HEK293 (cell line): ENCODE measurements around the gene SLIT1.

Experiments
- CTCF ChIA-PET: fragments of 350-600 bp; formaldehyde crosslinking; extraction: SDS; loops from one replicate; lab custom pipeline; 2021; ENCODE audit warnings: antibody characterized with exemption; lab: Yijun Ruan, JAX
- POLR2A ChIA-PET: fragments of 300-600 bp; formaldehyde crosslinking; extraction: SDS; loops from one replicate; lab custom pipeline; 2020; ENCODE audit warnings: antibody characterized with exemption, inconsistent platforms; lab: Yijun Ruan, JAX
- H3K27ac ChIP-seq: fragments of 200-500 bp; sonication (Bioruptor generic); 2 replicates; pipeline ENCODE4 v1.5.1; 2014; ENCODE audit warnings: low read depth, low read length, control low read depth, inconsistent platforms; ENCODE audit errors: extremely low read depth
- H3K36me3 ChIP-seq, 2 experiments: fragments of 200-500 bp in 1 of 2; sonication (Bioruptor generic) in 1 of 2; 1 replicate in 1 of 2; 2 replicates in 1 of 2; pipeline ENCODE4 v1.5.1; 2014 to 2017; ENCODE audit warnings: inconsistent platforms in 2 of 2, low read length in 2 of 2; ENCODE audit not compliant: control insufficient read depth in 2 of 2, insufficient read depth in 1 of 2
- H3K4me1 ChIP-seq: fragments of 200-500 bp; sonication (Bioruptor generic); 2 replicates; pipeline ENCODE4 v1.5.1; 2014; ENCODE audit warnings: mild to moderate bottlenecking, low read length, inconsistent platforms; ENCODE audit not compliant: control insufficient read depth, insufficient read depth
- H3K4me3 ChIP-seq: 2 replicates; pipeline ENCODE4 v1.5.1; 2011; ENCODE audit warnings: low read depth, mild to moderate bottlenecking, control low read depth, low read length, moderate library complexity
- H3K9me3 ChIP-seq: fragments of 200-500 bp; sonication (Bioruptor generic); 2 replicates; pipeline ENCODE4 v1.5.1; 2014; ENCODE audit warnings: low read depth, low read length, inconsistent platforms; ENCODE audit not compliant: control insufficient read depth, insufficient read depth
- HOXC10 ChIP-seq: sonication (generic); formaldehyde crosslinking; IDR thresholded peaks from 2 replicates; pipeline ENCODE4 v1.8.1; 2023; ENCODE audit warnings: mild to moderate bottlenecking, missing genetic modification reagents
- PATZ1 ChIP-seq: fragments of 450-650 bp; formaldehyde crosslinking; IDR thresholded peaks from 2 replicates; pipeline ENCODE4 v1.5.1; 2016; ENCODE audit warnings: missing biosample characterization, missing genetic modification characterization
- PRDM2 ChIP-seq: fragments of 450-650 bp; formaldehyde crosslinking; IDR thresholded peaks from 2 replicates; pipeline ENCODE4 v1.5.1; 2016; ENCODE audit warnings: missing biosample characterization, missing genetic modification characterization, borderline replicate concordance
- ZEB2 ChIP-seq: fragments of 450-650 bp; formaldehyde crosslinking; IDR thresholded peaks from 2 replicates; pipeline ENCODE4 v1.5.1; 2016; ENCODE audit warnings: missing biosample characterization, missing genetic modification characterization
- ZFP69B ChIP-seq: fragments of 450-650 bp; formaldehyde crosslinking; IDR thresholded peaks from 2 replicates; pipeline ENCODE4 v1.5.1; 2016; ENCODE audit warnings: missing biosample characterization, missing genetic modification characterization
- ZNF292 ChIP-seq: fragments of 450-650 bp; formaldehyde crosslinking; IDR thresholded peaks from 2 replicates; pipeline ENCODE4 v1.5.1; 2016; ENCODE audit warnings: low read depth, missing biosample characterization, missing genetic modification characterization, borderline replicate concordance
- ZNF426 ChIP-seq: fragments of 450-650 bp; formaldehyde crosslinking; IDR thresholded peaks from 2 replicates; pipeline ENCODE4 v1.5.1; 2017; ENCODE audit warnings: missing biosample characterization, missing genetic modification characterization, mild to moderate bottlenecking, inconsistent platforms, moderate library complexity
- ZNF560 ChIP-seq: fragments of 450-650 bp; formaldehyde crosslinking; IDR thresholded peaks from 2 replicates; pipeline ENCODE4 v1.5.1; 2017; ENCODE audit warnings: missing biosample characterization, missing genetic modification characterization, borderline replicate concordance
- ZNF629 ChIP-seq: fragments of 450-650 bp; formaldehyde crosslinking; IDR thresholded peaks from 2 replicates; pipeline ENCODE4 v1.5.1; 2017; ENCODE audit warnings: missing biosample characterization, missing genetic modification characterization
- ZNF677 ChIP-seq: fragments of 450-650 bp; IDR thresholded peaks from 2 replicates; pipeline ENCODE4 v1.5.0; 2018; ENCODE audit warnings: missing biosample characterization, mild to moderate bottlenecking, missing genetic modification characterization, moderate library complexity
- ZNF701 ChIP-seq: fragments of 450-650 bp; formaldehyde crosslinking; IDR thresholded peaks from 2 replicates; pipeline ENCODE4 v1.5.1; 2016; ENCODE audit warnings: missing biosample characterization, missing genetic modification characterization
- ZNF776 ChIP-seq: fragments of 450-650 bp; formaldehyde crosslinking; IDR thresholded peaks from 2 replicates; pipeline ENCODE4 v1.5.0; 2017; ENCODE audit warnings: missing biosample characterization, missing genetic modification characterization, borderline replicate concordance
- ZNF830 ChIP-seq: fragments of 450-650 bp; IDR thresholded peaks from 2 replicates; pipeline ENCODE4 v1.5.0; 2018; ENCODE audit warnings: missing biosample characterization, missing genetic modification characterization, low read depth, mild to moderate bottlenecking, moderate library complexity
- ZSCAN16 ChIP-seq: fragments of 450-650 bp; formaldehyde crosslinking; IDR thresholded peaks from 2 replicates; pipeline ENCODE4 v1.5.1; 2016; ENCODE audit warnings: missing biosample characterization, missing genetic modification characterization
- ZSCAN23 ChIP-seq: fragments of 450-650 bp; formaldehyde crosslinking; IDR thresholded peaks from 2 replicates; pipeline ENCODE4 v1.5.1; 2016; ENCODE audit warnings: missing biosample characterization, missing genetic modification characterization
- TF ChIP-seq, protein P1 (sequence below): fragments of 450-650 bp; formaldehyde crosslinking; IDR thresholded peaks from 2 replicates; pipeline ENCODE4 v1.5.1; 2017; ENCODE audit warnings: missing biosample characterization, missing genetic modification characterization
- TF ChIP-seq, protein P2 (sequence below): fragments of 450-650 bp; formaldehyde crosslinking; IDR thresholded peaks from 2 replicates; pipeline ENCODE4 v1.5.1; 2016; ENCODE audit warnings: missing biosample characterization, missing genetic modification characterization
- TF ChIP-seq, protein P3 (sequence below): fragments of 450-650 bp; formaldehyde crosslinking; IDR thresholded peaks from 2 replicates; pipeline ENCODE4 v1.5.1; 2017; ENCODE audit warnings: missing biosample characterization, mild to moderate bottlenecking, missing genetic modification characterization, moderate library complexity
- TF ChIP-seq, protein P4 (sequence below): fragments of 450-650 bp; formaldehyde crosslinking; IDR thresholded peaks from 2 replicates; pipeline ENCODE4 v1.5.1; 2016; ENCODE audit warnings: missing biosample characterization, missing genetic modification characterization, low read depth

Gene SLIT1

DNA sequence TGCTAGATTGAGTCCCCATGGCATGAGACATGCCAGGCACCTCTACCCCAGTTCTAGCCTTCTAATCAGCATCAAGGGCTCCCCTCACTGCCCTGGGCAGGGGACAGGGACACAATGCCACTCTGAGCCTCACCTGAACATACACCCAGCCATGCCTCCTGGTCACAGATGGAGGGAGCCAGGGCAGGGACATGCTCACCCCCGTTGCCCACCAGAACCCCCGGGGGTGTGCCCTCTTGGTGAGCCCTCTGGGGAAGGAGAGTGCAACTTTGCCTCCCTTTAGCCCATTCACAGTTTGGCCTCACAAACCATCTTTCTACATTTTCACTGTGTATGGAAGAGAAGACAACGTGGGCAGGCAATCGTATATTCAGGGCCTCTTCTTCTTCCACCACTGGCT is 186.4 kb downstream of the SLIT1 start (continued):
- TF ChIP-seq, protein P1, sequence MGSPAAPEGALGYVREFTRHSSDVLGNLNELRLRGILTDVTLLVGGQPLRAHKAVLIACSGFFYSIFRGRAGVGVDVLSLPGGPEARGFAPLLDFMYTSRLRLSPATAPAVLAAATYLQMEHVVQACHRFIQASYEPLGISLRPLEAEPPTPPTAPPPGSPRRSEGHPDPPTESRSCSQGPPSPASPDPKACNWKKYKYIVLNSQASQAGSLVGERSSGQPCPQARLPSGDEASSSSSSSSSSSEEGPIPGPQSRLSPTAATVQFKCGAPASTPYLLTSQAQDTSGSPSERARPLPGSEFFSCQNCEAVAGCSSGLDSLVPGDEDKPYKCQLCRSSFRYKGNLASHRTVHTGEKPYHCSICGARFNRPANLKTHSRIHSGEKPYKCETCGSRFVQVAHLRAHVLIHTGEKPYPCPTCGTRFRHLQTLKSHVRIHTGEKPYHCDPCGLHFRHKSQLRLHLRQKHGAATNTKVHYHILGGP = no peak
- no peak for TF ChIP-seq ZNF292 (tag by site-specific recombination)
- no peak for TF ChIP-seq ZNF426 (tag by site-specific recombination)
- no peak for TF ChIP-seq ZNF701 (tag by site-specific recombination)
- no peak for TF ChIP-seq PRDM2 (tag by site-specific recombination)
- TF ChIP-seq, protein P2, sequence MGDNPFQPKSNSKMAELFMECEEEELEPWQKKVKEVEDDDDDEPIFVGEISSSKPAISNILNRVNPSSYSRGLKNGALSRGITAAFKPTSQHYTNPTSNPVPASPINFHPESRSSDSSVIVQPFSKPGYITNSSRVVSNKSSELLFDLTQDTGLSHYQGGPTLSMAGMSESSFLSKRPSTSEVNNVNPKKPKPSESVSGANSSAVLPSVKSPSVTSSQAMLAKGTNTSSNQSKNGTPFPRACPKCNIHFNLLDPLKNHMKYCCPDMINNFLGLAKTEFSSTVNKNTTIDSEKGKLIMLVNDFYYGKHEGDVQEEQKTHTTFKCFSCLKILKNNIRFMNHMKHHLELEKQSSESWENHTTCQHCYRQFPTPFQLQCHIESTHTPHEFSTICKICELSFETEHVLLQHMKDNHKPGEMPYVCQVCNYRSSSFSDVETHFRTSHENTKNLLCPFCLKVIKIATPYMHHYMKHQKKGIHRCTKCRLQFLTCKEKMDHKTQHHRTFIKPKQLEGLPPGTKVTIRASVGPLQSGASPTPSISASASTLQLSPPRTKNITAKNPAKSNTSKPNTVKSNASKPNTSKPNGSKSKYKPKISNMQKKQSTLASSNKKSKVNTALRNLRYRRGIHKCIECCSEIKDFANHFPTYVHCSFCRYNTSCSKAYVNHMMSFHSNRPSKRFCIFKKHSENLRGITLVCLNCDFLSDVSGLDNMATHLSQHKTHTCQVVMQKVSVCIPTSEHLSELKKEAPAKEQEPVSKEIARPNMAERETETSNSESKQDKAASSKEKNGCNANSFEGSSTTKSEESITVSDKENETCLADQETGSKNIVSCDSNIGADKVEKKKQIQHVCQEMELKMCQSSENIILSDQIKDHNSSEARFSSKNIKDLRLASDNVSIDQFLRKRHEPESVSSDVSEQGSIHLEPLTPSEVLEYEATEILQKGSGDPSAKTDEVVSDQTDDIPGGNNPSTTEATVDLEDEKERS (tag by site-specific recombination) = no peak
- TF ChIP-seq ZNF560 (tag by site-specific recombination) = no peak
- TF ChIP-seq ZSCAN16 (tag by site-specific recombination) = no peak
- TF ChIP-seq, protein P3, sequence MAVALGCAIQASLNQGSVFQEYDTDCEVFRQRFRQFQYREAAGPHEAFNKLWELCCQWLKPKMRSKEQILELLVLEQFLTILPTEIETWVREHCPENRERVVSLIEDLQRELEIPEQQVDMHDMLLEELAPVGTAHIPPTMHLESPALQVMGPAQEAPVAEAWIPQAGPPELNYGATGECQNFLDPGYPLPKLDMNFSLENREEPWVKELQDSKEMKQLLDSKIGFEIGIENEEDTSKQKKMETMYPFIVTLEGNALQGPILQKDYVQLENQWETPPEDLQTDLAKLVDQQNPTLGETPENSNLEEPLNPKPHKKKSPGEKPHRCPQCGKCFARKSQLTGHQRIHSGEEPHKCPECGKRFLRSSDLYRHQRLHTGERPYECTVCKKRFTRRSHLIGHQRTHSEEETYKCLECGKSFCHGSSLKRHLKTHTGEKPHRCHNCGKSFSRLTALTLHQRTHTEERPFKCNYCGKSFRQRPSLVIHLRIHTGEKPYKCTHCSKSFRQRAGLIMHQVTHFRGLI = no peak
- no peak for TF ChIP-seq ZNF830 (tag by site-specific recombination)
- no peak for TF ChIP-seq ZNF776 (tag by site-specific recombination)
- TF ChIP-seq, all 188 proteins: peak for 0

- Histone ChIP-seq H3K9me3 (no peaks in the 10 kb centered on the region), H3K27ac (no peak overlapping the region), H3K4me1 (peaks cover 9% of the 10 kb centered on the region), H3K36me3 (no peaks in the 10 kb centered on the region), H3K4me3 (no peak overlapping the region)
- ChIA-PET POLR2A (interaction anchor here (0.5 kb wide), 1 partner anchor 23 kb away, joined by 4 read pairs; no protein-coding TSS in a partner anchor), CTCF (interaction anchor here (0.6 kb wide), 1 partner anchor 231 kb away, joined by 3 read pairs; no protein-coding TSS in a partner anchor)
- no peak for TF ChIP-seq ZSCAN23 (tag by site-specific recombination)
- peak; percentile 29; the same call in 1 of the 2 replicates for TF ChIP-seq ZNF629 (tag by site-specific recombination)
- no peak for TF ChIP-seq HOXC10 (CRISPR knock-in tag)
- no peak for TF ChIP-seq ZNF677 (tag by site-specific recombination)
- peak; percentile 43; the same call in 1 of the 2 replicates for TF ChIP-seq ZEB2 (tag by site-specific recombination)
- TF ChIP-seq ZFP69B (tag by site-specific recombination) = peak; percentile 72
- no peak for TF ChIP-seq PATZ1 (tag by site-specific recombination)
- TF ChIP-seq, protein P4, sequence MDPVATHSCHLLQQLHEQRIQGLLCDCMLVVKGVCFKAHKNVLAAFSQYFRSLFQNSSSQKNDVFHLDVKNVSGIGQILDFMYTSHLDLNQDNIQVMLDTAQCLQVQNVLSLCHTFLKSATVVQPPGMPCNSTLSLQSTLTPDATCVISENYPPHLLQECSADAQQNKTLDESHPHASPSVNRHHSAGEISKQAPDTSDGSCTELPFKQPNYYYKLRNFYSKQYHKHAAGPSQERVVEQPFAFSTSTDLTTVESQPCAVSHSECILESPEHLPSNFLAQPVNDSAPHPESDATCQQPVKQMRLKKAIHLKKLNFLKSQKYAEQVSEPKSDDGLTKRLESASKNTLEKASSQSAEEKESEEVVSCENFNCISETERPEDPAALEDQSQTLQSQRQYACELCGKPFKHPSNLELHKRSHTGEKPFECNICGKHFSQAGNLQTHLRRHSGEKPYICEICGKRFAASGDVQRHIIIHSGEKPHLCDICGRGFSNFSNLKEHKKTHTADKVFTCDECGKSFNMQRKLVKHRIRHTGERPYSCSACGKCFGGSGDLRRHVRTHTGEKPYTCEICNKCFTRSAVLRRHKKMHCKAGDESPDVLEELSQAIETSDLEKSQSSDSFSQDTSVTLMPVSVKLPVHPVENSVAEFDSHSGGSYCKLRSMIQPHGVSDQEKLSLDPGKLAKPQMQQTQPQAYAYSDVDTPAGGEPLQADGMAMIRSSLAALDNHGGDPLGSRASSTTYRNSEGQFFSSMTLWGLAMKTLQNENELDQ = no peak
Measured at GRCh38 chr10:96998329-96998888, 187.3 kb downstream of the SLIT1 start.
